HCT116 (cell line): ENCODE data around the gene LAMB2. TPM values are rescaled to one million over a fixed set of nuclear protein-coding genes. Genes with fewer than 3 reads are reported as not detected.

Experiments used
- ATAC-seq: fragments of 200-7000 bp; cut with Tn5 transposase; 2 replicates; pipeline ENCODE4 v1.9.1; 2020; ENCODE audit warnings: mild to moderate bottlenecking, moderate library complexity
- BruUV-seq: library from RNA; stranded (reverse); fragments of 400-500 nt; replicated peaks from 2 replicates; lab custom pipeline; 2021; lab: Mats Ljungman, UMichigan
- CTCF ChIA-PET: fragments of 300-600 bp; sonication (Branson Sonifier 250); formaldehyde crosslinking; loops from one replicate; lab custom pipeline; 2021; ENCODE audit warnings: antibody characterized with exemption; lab: Charles Lee
- POLR2A ChIA-PET: fragments of 300-600, 350-600 bp; sonication (Branson Sonifier 250); formaldehyde crosslinking; loops from one replicate; lab custom pipeline; 2021; ENCODE audit warnings: antibody characterized with exemption; lab: Charles Lee
- RAD21 ChIA-PET, 2 experiments: fragments of 300-600 bp; sonication (Branson Sonifier 250); formaldehyde crosslinking; loops; one replicate each; lab custom pipeline; 2023; ENCODE audit warnings: low total read pairs in 2 of 2; ENCODE audit not compliant: uncharacterized antibody in 2 of 2, unreplicated experiment in 2 of 2, low non-redundant PET in 1 of 2; lab: Charles Lee
- DNase-seq: peaks from one replicate; pipeline ENCODE4 v3.0.0-alpha.2; 2010; ENCODE audit warnings: low read depth, low spot score
- H2AFZ ChIP-seq: fragments of 200-600 bp; shearing (Covaris generic), sonication (generic); 2 replicates; pipeline ENCODE4 v1.6.1; 2017; ENCODE audit warnings: low read depth, mixed run types, mixed read lengths, antibody characterized with exemption, low read length; ENCODE audit not compliant: poor library complexity, severe bottlenecking
- H3K27ac ChIP-seq: 2 replicates; pipeline ENCODE4 v1.5.1; 2012; ENCODE audit warnings: low read depth, low read length
- H3K27me3 ChIP-seq: fragments of 200-600 bp; sonication (generic); 2 replicates; pipeline ENCODE4 v1.6.1; 2016; ENCODE audit warnings: mixed run types, low read length, mixed read lengths; ENCODE audit not compliant: insufficient read depth
- H3K36me3 ChIP-seq, 2 experiments: fragments of 200-500 bp in 1 of 2; fragments of 200-600 bp in 1 of 2; sonication (Bioruptor generic) in 1 of 2; sonication (generic) in 1 of 2; 2 replicates each; pipeline versions ENCODE4 v1.5.1 to v1.6.1; 2014 to 2016; ENCODE audit warnings: low read length in 2 of 2, inconsistent platforms in 1 of 2, mixed read lengths in 1 of 2, mixed run types in 1 of 2; ENCODE audit not compliant: insufficient read depth in 2 of 2, control insufficient read depth in 1 of 2
- H3K4me1 ChIP-seq, 2 experiments: fragments of 200-600 bp in 1 of 2; sonication (generic) in 1 of 2; 2 replicates each; pipeline versions ENCODE4 v1.5.1 to v1.6.1; 2012 to 2017; ENCODE audit warnings: low read length in 2 of 2, inconsistent platforms in 1 of 2, mild to moderate bottlenecking in 1 of 2, mixed read lengths in 1 of 2, mixed run types in 1 of 2, moderate library complexity in 1 of 2; ENCODE audit not compliant: insufficient read depth in 2 of 2, control insufficient read depth in 1 of 2
- H3K4me2 ChIP-seq: fragments of 200-600 bp; sonication (generic); 2 replicates; pipeline ENCODE4 v1.6.1; 2017; ENCODE audit warnings: mixed run types, low read length, mixed read lengths
- H3K4me3 ChIP-seq, 2 experiments: fragments of 200-600 bp in 1 of 2; sonication (generic) in 1 of 2; replicated peaks in 1 of 2; 2 replicates each; pipeline ENCODE4 v1.5.1; 2011 to 2016; ENCODE audit warnings: low read length in 2 of 2, control low read depth in 1 of 2, low read depth in 1 of 2, mild to moderate bottlenecking in 1 of 2, mixed read lengths in 1 of 2, mixed run types in 1 of 2
- H3K79me2 ChIP-seq: fragments of 200-600 bp; sonication (generic); 2 replicates; pipeline ENCODE4 v1.6.1; 2017; ENCODE audit warnings: mild to moderate bottlenecking, mixed run types, low read length, moderate library complexity, mixed read lengths; ENCODE audit not compliant: insufficient read depth
- H3K9ac ChIP-seq: fragments of 200-600 bp; sonication (generic); 2 replicates; pipeline ENCODE4 v1.6.1; 2016; ENCODE audit warnings: low read length, mixed read lengths
- H3K9me2 ChIP-seq: fragments of 200-600 bp; sonication (generic), shearing (Covaris generic); 2 replicates; pipeline ENCODE4 v1.6.1; 2017; ENCODE audit warnings: mixed run types, mild to moderate bottlenecking, moderate library complexity; ENCODE audit not compliant: insufficient read depth
- H3K9me3 ChIP-seq, 2 experiments: fragments of 200-500 bp in 1 of 2; fragments of 200-600 bp in 1 of 2; sonication (Bioruptor generic) in 1 of 2; sonication (generic) in 1 of 2; 2 replicates each; pipeline ENCODE4 v1.6.1; 2014 to 2017; ENCODE audit warnings: low read length in 2 of 2, mixed read lengths in 2 of 2, inconsistent platforms in 1 of 2, low read depth in 1 of 2, mild to moderate bottlenecking in 1 of 2, mixed run types in 1 of 2, moderate library complexity in 1 of 2; ENCODE audit not compliant: control insufficient read depth in 1 of 2, insufficient read depth in 1 of 2
- H4K20me1 ChIP-seq: fragments of 200-600 bp; sonication (generic), shearing (Covaris generic); 2 replicates; pipeline ENCODE4 v1.6.1; 2017; ENCODE audit warnings: mixed run types, mild to moderate bottlenecking, moderate library complexity; ENCODE audit not compliant: insufficient read depth
- ATF3 ChIP-seq: IDR thresholded peaks from 2 replicates; pipeline ENCODE4 v1.6.1; 2012
- CBX3 ChIP-seq: IDR thresholded peaks from 2 replicates; pipeline ENCODE4 v1.6.1; 2012; ENCODE audit warnings: low read depth
- CEBPB ChIP-seq: IDR thresholded peaks from 2 replicates; pipeline ENCODE4 v1.6.1; 2012; ENCODE audit warnings: low read depth
- EZH2 ChIP-seq: fragments of 200-600 bp; sonication (generic); IDR thresholded peaks from 2 replicates; pipeline ENCODE4 v1.6.1; 2017; ENCODE audit warnings: antibody characterized with exemption, mixed run types
- EZH2phosphoT487 ChIP-seq: fragments of 200-600 bp; IDR thresholded peaks from 2 replicates; pipeline ENCODE4 v1.6.1; 2018; ENCODE audit warnings: antibody characterized with exemption, borderline replicate concordance
- FOSL1 ChIP-seq: IDR thresholded peaks from 2 replicates; pipeline ENCODE4 v1.6.1; 2012; ENCODE audit warnings: low read depth
- JUND ChIP-seq: IDR thresholded peaks from 2 replicates; pipeline ENCODE4 v1.6.1; 2012
- POLR2A ChIP-seq: IDR thresholded peaks from 2 replicates; pipeline ENCODE4 v1.7.0; 2011; ENCODE audit warnings: borderline replicate concordance; ENCODE audit not compliant: insufficient read depth, insufficient read length; ENCODE audit errors: extremely low read depth
- POLR2AphosphoS5 ChIP-seq: IDR thresholded peaks from 2 replicates; pipeline ENCODE4 v1.6.1; 2011; ENCODE audit warnings: mild to moderate bottlenecking, low read depth, low read length, moderate library complexity
- RAD21 ChIP-seq: IDR thresholded peaks from 2 replicates; pipeline ENCODE4 v1.6.1; 2012; ENCODE audit warnings: low read depth, mild to moderate bottlenecking
- SIN3A ChIP-seq: IDR thresholded peaks from 2 replicates; pipeline ENCODE4 v1.6.1; 2012; ENCODE audit warnings: low read depth
- SP1 ChIP-seq: IDR thresholded peaks from 2 replicates; pipeline ENCODE4 v1.6.1; 2012; ENCODE audit warnings: low read depth
- SRF ChIP-seq: IDR thresholded peaks from 2 replicates; pipeline ENCODE4 v1.6.1; 2012; ENCODE audit warnings: low read depth
- TCF7L2 ChIP-seq: IDR thresholded peaks from 2 replicates; pipeline ENCODE4 v1.7.0; 2011; ENCODE audit warnings: borderline replicate concordance, inconsistent platforms; ENCODE audit not compliant: insufficient read depth, insufficient read length; ENCODE audit errors: extremely low read depth
- YY1 ChIP-seq: IDR thresholded peaks from 2 replicates; pipeline ENCODE4 v1.6.1; 2011; ENCODE audit warnings: low read length, low read depth, moderate library complexity, mild to moderate bottlenecking; ENCODE audit not compliant: insufficient replicate concordance; ENCODE audit errors: extremely low read depth
- ZBTB33 ChIP-seq: IDR thresholded peaks from 2 replicates; pipeline ENCODE4 v1.6.1; 2011; ENCODE audit warnings: mild to moderate bottlenecking, low read length, moderate library complexity; ENCODE audit not compliant: insufficient replicate concordance; ENCODE audit errors: extremely low read depth
- ZFX ChIP-seq: fragments of 450-650 bp; IDR thresholded peaks from 2 replicates; pipeline ENCODE4 v1.6.1; 2017
- intact Hi-C: fragments of 100-400 bp; cut with micrococcal nuclease; formaldehyde crosslinking; loops from 2 replicates; pipeline ENCODE4 v1.10.0; 2022
- total RNA-seq: library from RNA; stranded (reverse); gene quantifications from one replicate; pipeline ENCODE4 v1.2.1, GENCODE V29; 2021; ENCODE audit not compliant: unreplicated experiment
- TF ChIP-seq, protein P1 (sequence below), 3 experiments: fragments of 200-600 bp in 1 of 3; sonication (generic) in 1 of 3; IDR thresholded peaks in 2 of 3; conservative IDR thresholded peaks in 1 of 3; 2 replicates each; pipeline ENCODE4 v1.5.1; 2012 to 2017; ENCODE audit warnings: low read depth in 2 of 3, low read length in 2 of 3, antibody characterized with exemption in 1 of 3, borderline replicate concordance in 1 of 3, control low read depth in 1 of 3, mild to moderate bottlenecking in 1 of 3, mixed read lengths in 1 of 3, mixed run types in 1 of 3, moderate library complexity in 1 of 3; ENCODE audit not compliant: insufficient read depth in 1 of 3
- TF ChIP-seq, protein P2 (sequence below): IDR thresholded peaks from 2 replicates; pipeline ENCODE4 v1.6.1; 2012; ENCODE audit warnings: low read depth

Gene LAMB2
- total RNA-seq, 1 experiment from 2014 or later = 213 TPM

DNA sequence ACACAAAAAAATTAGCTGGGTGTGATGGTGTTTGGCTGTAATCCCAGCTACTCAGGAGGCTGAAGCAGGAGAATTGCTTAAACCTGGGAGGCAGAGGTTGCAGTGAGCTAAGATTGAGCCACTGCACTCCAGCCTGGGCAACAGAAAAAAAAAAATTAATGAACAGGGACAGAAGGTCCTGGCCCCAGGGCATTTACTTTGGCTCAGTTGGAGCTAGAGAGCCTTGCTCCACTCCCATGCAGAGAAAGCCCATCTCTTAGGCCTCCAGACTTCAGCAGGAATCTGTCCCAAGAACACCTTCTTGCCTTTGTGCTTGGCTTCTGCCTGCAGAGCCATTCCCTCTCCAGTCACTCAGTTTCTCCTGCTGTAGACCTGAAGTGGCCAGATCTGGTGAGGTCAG lies 47.3 kb upstream of the LAMB2 start:
- no peak for ATAC-seq
- H4K20me1 ChIP-seq = no peaks in the 10 kb centered on the region
- CTCF ChIA-PET = interaction anchor here (0.8 to 4.1 kb wide), 2 partner anchors 9 to 16 kb away, joined by 3 to 17 read pairs; partner anchors contain the start of gene KLHDC8B
- no peaks in the 10 kb centered on the region for H3K36me3 ChIP-seq
- H3K9me2 ChIP-seq = no peaks in the 10 kb centered on the region
- intact Hi-C loops = no loop called here
- H3K9me3 ChIP-seq = no peaks in the 10 kb centered on the region
- H3K4me2 ChIP-seq = no peak overlapping the region
- H3K4me3 ChIP-seq = no peak overlapping the region
- POLR2A ChIA-PET = no interaction called here
- H2AFZ ChIP-seq = no peak overlapping the region
- TF ChIP-seq CBX3 (no peak), SRF (no peak), SIN3A (no peak), YY1 (no peak), EZH2phosphoT487 (no peak), SP1 (no peak), TCF7L2 (no peak), JUND (no peak), EZH2 (no peak), ATF3 (no peak), ZBTB33 (no peak), FOSL1 (no peak), RAD21 (no peak), POLR2AphosphoS5 (no peak), ZFX (no peak), POLR2A (no peak), CEBPB (no peak)
- TF ChIP-seq, protein P1, sequence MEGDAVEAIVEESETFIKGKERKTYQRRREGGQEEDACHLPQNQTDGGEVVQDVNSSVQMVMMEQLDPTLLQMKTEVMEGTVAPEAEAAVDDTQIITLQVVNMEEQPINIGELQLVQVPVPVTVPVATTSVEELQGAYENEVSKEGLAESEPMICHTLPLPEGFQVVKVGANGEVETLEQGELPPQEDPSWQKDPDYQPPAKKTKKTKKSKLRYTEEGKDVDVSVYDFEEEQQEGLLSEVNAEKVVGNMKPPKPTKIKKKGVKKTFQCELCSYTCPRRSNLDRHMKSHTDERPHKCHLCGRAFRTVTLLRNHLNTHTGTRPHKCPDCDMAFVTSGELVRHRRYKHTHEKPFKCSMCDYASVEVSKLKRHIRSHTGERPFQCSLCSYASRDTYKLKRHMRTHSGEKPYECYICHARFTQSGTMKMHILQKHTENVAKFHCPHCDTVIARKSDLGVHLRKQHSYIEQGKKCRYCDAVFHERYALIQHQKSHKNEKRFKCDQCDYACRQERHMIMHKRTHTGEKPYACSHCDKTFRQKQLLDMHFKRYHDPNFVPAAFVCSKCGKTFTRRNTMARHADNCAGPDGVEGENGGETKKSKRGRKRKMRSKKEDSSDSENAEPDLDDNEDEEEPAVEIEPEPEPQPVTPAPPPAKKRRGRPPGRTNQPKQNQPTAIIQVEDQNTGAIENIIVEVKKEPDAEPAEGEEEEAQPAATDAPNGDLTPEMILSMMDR (IDR thresholded peaks at IDR 0.05 in 2 of 3, conservative IDR thresholded peaks at IDR 0.05 in 1 of 3; ENCODE audit: borderline replicate concordance in 1 of 3, insufficient read depth in 1 of 3, low read depth in 2 of 3, low read length in 2 of 3) = no peak
- TF ChIP-seq, protein P2, sequence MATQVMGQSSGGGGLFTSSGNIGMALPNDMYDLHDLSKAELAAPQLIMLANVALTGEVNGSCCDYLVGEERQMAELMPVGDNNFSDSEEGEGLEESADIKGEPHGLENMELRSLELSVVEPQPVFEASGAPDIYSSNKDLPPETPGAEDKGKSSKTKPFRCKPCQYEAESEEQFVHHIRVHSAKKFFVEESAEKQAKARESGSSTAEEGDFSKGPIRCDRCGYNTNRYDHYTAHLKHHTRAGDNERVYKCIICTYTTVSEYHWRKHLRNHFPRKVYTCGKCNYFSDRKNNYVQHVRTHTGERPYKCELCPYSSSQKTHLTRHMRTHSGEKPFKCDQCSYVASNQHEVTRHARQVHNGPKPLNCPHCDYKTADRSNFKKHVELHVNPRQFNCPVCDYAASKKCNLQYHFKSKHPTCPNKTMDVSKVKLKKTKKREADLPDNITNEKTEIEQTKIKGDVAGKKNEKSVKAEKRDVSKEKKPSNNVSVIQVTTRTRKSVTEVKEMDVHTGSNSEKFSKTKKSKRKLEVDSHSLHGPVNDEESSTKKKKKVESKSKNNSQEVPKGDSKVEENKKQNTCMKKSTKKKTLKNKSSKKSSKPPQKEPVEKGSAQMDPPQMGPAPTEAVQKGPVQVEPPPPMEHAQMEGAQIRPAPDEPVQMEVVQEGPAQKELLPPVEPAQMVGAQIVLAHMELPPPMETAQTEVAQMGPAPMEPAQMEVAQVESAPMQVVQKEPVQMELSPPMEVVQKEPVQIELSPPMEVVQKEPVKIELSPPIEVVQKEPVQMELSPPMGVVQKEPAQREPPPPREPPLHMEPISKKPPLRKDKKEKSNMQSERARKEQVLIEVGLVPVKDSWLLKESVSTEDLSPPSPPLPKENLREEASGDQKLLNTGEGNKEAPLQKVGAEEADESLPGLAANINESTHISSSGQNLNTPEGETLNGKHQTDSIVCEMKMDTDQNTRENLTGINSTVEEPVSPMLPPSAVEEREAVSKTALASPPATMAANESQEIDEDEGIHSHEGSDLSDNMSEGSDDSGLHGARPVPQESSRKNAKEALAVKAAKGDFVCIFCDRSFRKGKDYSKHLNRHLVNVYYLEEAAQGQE = no peak
- H3K79me2 ChIP-seq = no peaks in the 10 kb centered on the region
- BruUV-seq = no TSS peak
- no peak overlapping the region for H3K9ac ChIP-seq
- no peak overlapping the region for H3K27ac ChIP-seq
- RAD21 ChIA-PET = interaction anchor here in 1 of 2 experiments (0.6 kb wide), 1 partner anchor 289 kb away, joined by 7 read pairs; no protein-coding TSS in a partner anchor
- no peaks in the 10 kb centered on the region for H3K4me1 ChIP-seq
- DNase-seq = no peak
- no peaks in the 10 kb centered on the region for H3K27me3 ChIP-seq
